Heart left ventricle (tissue), 16 donors: ENCODE results near the gene MOXD1. TPM values are rescaled to one million over a fixed set of nuclear protein-coding genes. Genes with fewer than 3 reads are reported as not detected.

ENCODE experiments used
- ATAC-seq, 4 donors: fragments of 200-7000 bp; cut with Tn5 transposase; one replicate each; pipeline ENCODE4 v1.9.1; 2020 to 2022; ENCODE audit warnings: moderate library complexity in 4 of 4, mild to moderate bottlenecking in 3 of 4, moderate number of reproducible peaks in 1 of 4
- DNase-seq, 5 donors: peaks; one replicate each; pipeline ENCODE4 v3.0.0-alpha.2; 2020
- H3K27ac ChIP-seq, 12 donors: fragments of 200-600 bp; sonication (generic) in 4 of 12; one replicate each; pipeline versions ENCODE4 v1.5.0 to v1.8.0; 2016 to 2022; ENCODE audit warnings: mild to moderate bottlenecking in 2 of 12
- H3K27me3 ChIP-seq, 9 donors: fragments of 200-600 bp; sonication (generic) in 2 of 9; one replicate each; pipeline versions ENCODE4 v1.5.1 to v1.8.0; 2016 to 2022; ENCODE audit warnings: mild to moderate bottlenecking in 3 of 9
- H3K36me3 ChIP-seq, 9 donors: fragments of 200-600 bp; sonication (generic) in 2 of 9; one replicate each; pipeline versions ENCODE4 v1.5.0 to v1.8.0; 2018 to 2022; ENCODE audit warnings: mild to moderate bottlenecking in 2 of 9
- H3K4me1 ChIP-seq, 12 donors: fragments of 200-600 bp; sonication (generic) in 4 of 12; one replicate each; pipeline versions ENCODE4 v1.5.0 to v1.8.0; 2016 to 2022; ENCODE audit warnings: mild to moderate bottlenecking in 3 of 12
- H3K4me3 ChIP-seq, 12 donors: fragments of 200-600 bp; sonication (generic) in 4 of 12; one replicate each; pipeline versions ENCODE4 v1.5.0 to v1.8.0; 2017 to 2022; ENCODE audit warnings: mild to moderate bottlenecking in 9 of 12, moderate library complexity in 4 of 12
- H3K9me3 ChIP-seq, 12 donors: fragments of 200-600 bp; sonication (generic) in 4 of 12; one replicate each; pipeline versions ENCODE4 v1.5.0 to v1.8.0; 2016 to 2022; ENCODE audit warnings: mild to moderate bottlenecking in 1 of 12
- CTCF ChIP-seq, 12 donors: fragments of 200-600 bp; sonication (generic) in 4 of 12; IDR thresholded peaks; one replicate each; pipeline versions ENCODE4 v1.5.0 to v1.8.0; 2018 to 2022; ENCODE audit warnings: antibody characterized with exemption in 12 of 12, mild to moderate bottlenecking in 5 of 12
- POLR2A ChIP-seq, 2 donors: fragments of 450-650 bp; IDR thresholded peaks; one replicate each; pipeline ENCODE4 v1.6.1; 2017; ENCODE audit warnings: antibody characterized with exemption in 2 of 2, mild to moderate bottlenecking in 2 of 2, moderate library complexity in 2 of 2
- WGBS, 4 donors: extraction: QIAGEN DNeasy Blood & Tissue Kit in 2 of 4; methylation state at CpG; one replicate each; pipeline versions ENCODE4 v1.1.5 to v1.1.7; 2013 to 2018; 5-methylcytosine and 5-hydroxymethylcytosine counted together
- intact Hi-C, 10 donors: fragments of 100-400 bp; cut with DNase I; formaldehyde crosslinking; loops; one replicate each; pipeline versions ENCODE4 v1.11.1 to v1.14.2; 2022
- polyA plus RNA-seq, 2 donors: library from polyadenylated mRNA; stranded (reverse); fragments of 200-250 nt; gene quantifications; one replicate each; pipeline ENCODE4 v1.2.3, GENCODE V29; 2013
- total RNA-seq, 9 donors: library from RNA; depleted of rRNA in 2 of 9; stranded (reverse); fragments of >200 nt in 2 of 9; fragmentation: NEBNext Ultra II Directional in 3 of 9; extraction: Animal tissue kit (Norgen Biotek cat#: 25700) in 3 of 9; gene quantifications; one replicate each; pipeline versions ENCODE4 v1.1.0 to v1.2.4, GENCODE V29; 2016 to 2023
- donor health status: ischemic (EF 13 %, LVEDD 7.1; RV severe dilation, severe dysfunction).
- donor health status: healthy with polysubstance abuse.
- donor health status: DM: no; HTN: yes; CAD: no.
- donor health status: DM: no; HTN: no; CAD: no.
- donor health status: ischemic (EF 25% LVEDD 6.9; RV normal size, moderate dysfunction).
- donor health status: ischemic (EF 25% LVEDD 5.7; RV mildly dilated, moderate dysfunction).
- donor health status: healthy.
- donor health status: DM: yes; HTN: yes; CAD: no.
- donor health status: ischemic (EF 35%, LVEDD 5.7; RV mildly dilated, moderate dysfunction).
- donor health status: nonischemic (EF 11% LVEDD 7.7; RV severe dilation, severe dysfunction).
- donor health status: DM: yes; HTN: yes; CAD: no.
- donor health status: PGD.
- donor health status: ischemic (EF 29% LVEDD 5.4; RV normal size, mild dysfunction).
- donor health status: nonischemic (EF 23%, LVEDD 6.1; RV moderate dilation, normal function).

The MOXD1 gene
- total and polyA plus RNA-seq, 11 donors, result 0.69 to 10.5 (median 3.0) TPM

- no peak for DNase-seq
- WGBS, 4 donors, result 45 to 54% (median 50%) methylated on average over 5 of the region's 5 CpGs
- no peaks in the 10 kb centered on the region for H3K4me1 ChIP-seq
- peak overlapping the region in 4 of 12 donors; percentile 12 to 47 (median 14) for H3K27ac ChIP-seq
- no peak overlapping the region for H3K4me3 ChIP-seq
- no peak for ATAC-seq
- H3K9me3 ChIP-seq, result no peaks in the 10 kb centered on the region
- no peaks in the 10 kb centered on the region for H3K36me3 ChIP-seq
- no peaks in the 10 kb centered on the region for H3K27me3 ChIP-seq
- TF ChIP-seq POLR2A (IDR thresholded peaks at IDR 0.05) (no peak), CTCF (IDR thresholded peaks at IDR 0.05) (no peak)
- intact Hi-C loops, result no loop called here
These were observed 36.8 kb downstream of the MOXD1 start for GRCh38 chr6:132364306-132365074.

GRCh38 chr6:132362442-132363185 is 38.7 kb downstream of the MOXD1 start:
- Histone ChIP-seq H3K9me3 (no peaks in the 10 kb centered on the region), H3K27me3 (no peaks in the 10 kb centered on the region), H3K36me3 (no peaks in the 10 kb centered on the region), H3K27ac (no peak overlapping the region), H3K4me1 (peaks cover 0 to under 1% (median 0%) of the 10 kb centered on the region in 12 donors), H3K4me3 (no peak overlapping the region)
- ATAC-seq (no peak), DNase-seq (no peak)
- WGBS, 4 donors, result 55 to 65% (median 62%) methylated on average over 6 of the region's 6 CpGs
- TF ChIP-seq POLR2A (IDR thresholded peaks at IDR 0.05) (no peak), CTCF (IDR thresholded peaks at IDR 0.05) (no peak)
- intact Hi-C loops, result no loop called here

GRCh38 chr6:132361101-132361500 is 40.2 kb downstream of the MOXD1 start:
- Histone ChIP-seq H3K27me3 (no peaks in the 10 kb centered on the region), H3K36me3 (no peaks in the 10 kb centered on the region), H3K4me3 (no peak overlapping the region), H3K27ac (no peak overlapping the region), H3K4me1 (peaks cover 0 to 10% (median 0%) of the 10 kb centered on the region in 12 donors), H3K9me3 (no peaks in the 10 kb centered on the region)
- DNase-seq, result no peak
- WGBS, 4 donors, result 77 to 89% (median 83%) methylated on average over 1 of the region's 1 CpG
- ATAC-seq, result no peak
- intact Hi-C loops, result no loop called here
- TF ChIP-seq POLR2A (IDR thresholded peaks at IDR 0.05), result no peak
- no peak for TF ChIP-seq CTCF (IDR thresholded peaks at IDR 0.05)

- ATAC-seq (no peak), DNase-seq (no peak)
- no peaks in the 10 kb centered on the region for H3K9me3 ChIP-seq
- H3K27ac ChIP-seq, result no peak overlapping the region
- TF ChIP-seq CTCF (IDR thresholded peaks at IDR 0.05) (no peak), POLR2A (IDR thresholded peaks at IDR 0.05) (no peak)
- no peaks in the 10 kb centered on the region for H3K36me3 ChIP-seq
- intact Hi-C loops, result no loop called here
- no peak overlapping the region for H3K4me3 ChIP-seq
- peaks cover 0 to 10% (median 0%) of the 10 kb centered on the region in 12 donors for H3K4me1 ChIP-seq
- WGBS, 4 donors, result 66 to 78% (median 73%) methylated on average over 2 of the region's 2 CpGs
- no peaks in the 10 kb centered on the region for H3K27me3 ChIP-seq
These were observed 41.4 kb downstream of the MOXD1 start for GRCh38 chr6:132359886-132360285.
